Mononuclear cell (primary cell): ENCODE results near the gene PLCH2. TPM values are rescaled to one million over a fixed set of nuclear protein-coding genes. Genes with fewer than 3 reads are reported as not detected.

Experiments used
- H3K27me3 ChIP-seq: 2 replicates; pipeline ENCODE4 v1.6.0; 2011; ENCODE audit warnings: low read length, control low read depth; ENCODE audit not compliant: insufficient read depth
- H3K4me1 ChIP-seq: 2 replicates; pipeline ENCODE4 v1.5.1; 2011; ENCODE audit warnings: mild to moderate bottlenecking, low read length, control low read depth; ENCODE audit not compliant: insufficient read depth
- H3K4me3 ChIP-seq: 2 replicates; pipeline ENCODE4 v1.5.1; 2011; ENCODE audit warnings: mild to moderate bottlenecking, low read length, moderate library complexity
- H3K9me3 ChIP-seq: 2 replicates; pipeline ENCODE4 v1.5.1; 2011; ENCODE audit warnings: low read depth, mild to moderate bottlenecking, control low read depth, low read length
- total RNA-seq: library from RNA; depleted of rRNA; stranded (reverse); fragments of >200 nt; gene quantifications from one replicate; pipeline ENCODE4 v1.2.3, GENCODE V29; 2012

The PLCH2 gene, protein sequence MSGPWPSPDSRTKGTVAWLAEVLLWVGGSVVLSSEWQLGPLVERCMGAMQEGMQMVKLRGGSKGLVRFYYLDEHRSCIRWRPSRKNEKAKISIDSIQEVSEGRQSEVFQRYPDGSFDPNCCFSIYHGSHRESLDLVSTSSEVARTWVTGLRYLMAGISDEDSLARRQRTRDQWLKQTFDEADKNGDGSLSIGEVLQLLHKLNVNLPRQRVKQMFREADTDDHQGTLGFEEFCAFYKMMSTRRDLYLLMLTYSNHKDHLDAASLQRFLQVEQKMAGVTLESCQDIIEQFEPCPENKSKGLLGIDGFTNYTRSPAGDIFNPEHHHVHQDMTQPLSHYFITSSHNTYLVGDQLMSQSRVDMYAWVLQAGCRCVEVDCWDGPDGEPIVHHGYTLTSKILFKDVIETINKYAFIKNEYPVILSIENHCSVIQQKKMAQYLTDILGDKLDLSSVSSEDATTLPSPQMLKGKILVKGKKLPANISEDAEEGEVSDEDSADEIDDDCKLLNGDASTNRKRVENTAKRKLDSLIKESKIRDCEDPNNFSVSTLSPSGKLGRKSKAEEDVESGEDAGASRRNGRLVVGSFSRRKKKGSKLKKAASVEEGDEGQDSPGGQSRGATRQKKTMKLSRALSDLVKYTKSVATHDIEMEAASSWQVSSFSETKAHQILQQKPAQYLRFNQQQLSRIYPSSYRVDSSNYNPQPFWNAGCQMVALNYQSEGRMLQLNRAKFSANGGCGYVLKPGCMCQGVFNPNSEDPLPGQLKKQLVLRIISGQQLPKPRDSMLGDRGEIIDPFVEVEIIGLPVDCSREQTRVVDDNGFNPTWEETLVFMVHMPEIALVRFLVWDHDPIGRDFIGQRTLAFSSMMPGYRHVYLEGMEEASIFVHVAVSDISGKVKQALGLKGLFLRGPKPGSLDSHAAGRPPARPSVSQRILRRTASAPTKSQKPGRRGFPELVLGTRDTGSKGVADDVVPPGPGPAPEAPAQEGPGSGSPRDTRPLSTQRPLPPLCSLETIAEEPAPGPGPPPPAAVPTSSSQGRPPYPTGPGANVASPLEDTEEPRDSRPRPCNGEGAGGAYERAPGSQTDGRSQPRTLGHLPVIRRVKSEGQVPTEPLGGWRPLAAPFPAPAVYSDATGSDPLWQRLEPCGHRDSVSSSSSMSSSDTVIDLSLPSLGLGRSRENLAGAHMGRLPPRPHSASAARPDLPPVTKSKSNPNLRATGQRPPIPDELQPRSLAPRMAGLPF (N-terminal part only)
- 4.7 TPM for total RNA-seq

DNA sequence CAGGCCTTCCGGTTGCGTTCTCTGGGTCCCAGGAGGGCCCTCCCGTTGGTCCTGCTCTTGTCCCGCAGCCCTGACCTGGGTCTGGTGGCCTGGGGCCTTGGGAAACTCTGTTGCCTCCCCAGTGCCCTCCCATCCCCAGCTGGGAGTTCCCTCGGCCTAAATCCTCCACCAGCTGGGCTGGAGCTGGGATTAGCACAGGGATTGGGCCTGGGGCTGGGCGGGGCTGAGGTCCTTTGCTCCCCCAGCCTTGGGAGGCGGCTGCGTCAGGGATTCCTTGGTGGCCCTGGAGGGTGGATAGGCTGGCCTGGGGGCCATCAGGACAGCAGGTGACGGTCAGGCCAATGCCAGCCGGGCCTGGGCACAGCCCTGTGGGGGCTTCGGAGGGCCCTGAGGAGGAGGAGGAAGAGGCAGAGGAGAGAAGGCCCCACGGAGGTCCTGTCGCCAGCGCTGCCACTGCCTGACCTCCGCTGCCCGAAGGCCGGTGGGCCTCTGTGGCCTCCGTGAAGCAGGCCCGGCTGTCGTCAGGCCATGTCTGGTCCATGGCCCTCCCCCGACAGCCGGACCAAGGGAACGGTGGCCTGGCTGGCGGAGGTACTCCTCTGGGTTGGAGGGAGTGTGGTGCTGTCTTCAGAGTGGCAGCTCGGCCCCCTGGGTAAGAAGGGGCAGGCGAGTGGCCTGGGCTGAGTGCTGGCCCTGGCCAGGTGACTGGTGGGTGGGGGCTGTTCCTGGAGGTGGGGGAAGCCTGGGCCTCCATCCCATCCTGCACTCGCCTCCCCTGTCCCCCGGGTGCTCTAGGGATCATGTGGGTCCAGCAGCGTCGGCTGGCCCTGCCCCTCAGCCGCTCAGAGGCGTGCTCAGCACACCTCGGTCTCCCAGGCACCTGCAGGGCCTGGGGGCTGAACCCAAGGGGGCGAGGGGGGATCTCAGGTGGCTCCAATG is at the start of gene PLCH2:
Gene PLCH2 (plus strand): TSS at position 229 of the 939 bp plus-strand sequence. CDS start 300 bp downstream, at position 529.
- H3K9me3 ChIP-seq, result no peaks in the 10 kb centered on the region
- H3K4me1 ChIP-seq, result no peaks in the 10 kb centered on the region
- H3K27me3 ChIP-seq, result no peaks in the 10 kb centered on the region
- no peak within 1 kb of the TSS for H3K4me3 ChIP-seq

DNA sequence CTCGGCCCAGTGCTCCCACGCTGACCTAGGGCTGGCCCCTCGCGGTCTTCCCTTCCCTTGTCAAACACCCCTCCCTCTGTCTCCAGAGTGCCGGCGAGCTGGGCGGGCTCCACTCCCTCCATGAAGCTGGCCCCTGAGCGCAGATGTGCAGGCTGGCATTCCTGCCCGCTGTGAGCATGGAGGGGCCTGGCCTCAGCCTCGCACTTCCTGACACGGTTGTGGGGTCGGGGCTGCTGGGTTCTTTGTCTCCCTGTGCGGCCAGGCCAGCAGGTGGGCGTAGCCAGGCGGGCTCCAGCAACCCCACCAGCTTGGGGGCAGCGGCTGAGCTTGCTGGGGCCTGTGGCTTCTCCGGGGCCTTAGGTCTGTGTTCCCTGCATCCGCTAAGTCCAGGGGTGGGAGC is 49.5 kb upstream of the PLCH2 start:
- H3K9me3 ChIP-seq, result no peaks in the 10 kb centered on the region
- no peaks in the 10 kb centered on the region for H3K4me1 ChIP-seq
- H3K27me3 ChIP-seq, result no peaks in the 10 kb centered on the region
- H3K4me3 ChIP-seq, result no peak overlapping the region

DNA sequence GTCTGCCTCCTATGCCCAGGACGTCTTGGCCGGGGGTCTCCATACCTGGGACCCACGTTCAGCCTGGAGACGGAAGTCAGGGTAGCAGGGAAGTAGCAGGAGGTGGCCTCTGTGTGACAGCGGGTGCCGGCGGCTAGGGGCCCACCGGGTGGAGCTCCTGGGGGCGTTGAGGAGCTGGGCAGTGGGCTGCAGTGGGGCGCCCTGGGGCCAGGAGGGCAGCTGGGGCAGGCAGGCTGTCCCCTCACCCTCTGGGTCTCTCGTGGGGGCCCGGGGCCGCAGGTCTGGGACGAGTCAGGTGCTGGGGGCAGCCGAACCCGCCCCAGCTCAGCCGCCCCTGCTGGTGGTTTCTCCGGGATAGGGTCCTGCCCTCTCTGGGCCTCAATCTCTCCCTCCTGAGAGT is 49.0 kb upstream of the PLCH2 start:
- H3K4me1 ChIP-seq, result no peaks in the 10 kb centered on the region
- no peaks in the 10 kb centered on the region for H3K9me3 ChIP-seq
- H3K27me3 ChIP-seq, result no peaks in the 10 kb centered on the region
- no peak overlapping the region for H3K4me3 ChIP-seq

DNA sequence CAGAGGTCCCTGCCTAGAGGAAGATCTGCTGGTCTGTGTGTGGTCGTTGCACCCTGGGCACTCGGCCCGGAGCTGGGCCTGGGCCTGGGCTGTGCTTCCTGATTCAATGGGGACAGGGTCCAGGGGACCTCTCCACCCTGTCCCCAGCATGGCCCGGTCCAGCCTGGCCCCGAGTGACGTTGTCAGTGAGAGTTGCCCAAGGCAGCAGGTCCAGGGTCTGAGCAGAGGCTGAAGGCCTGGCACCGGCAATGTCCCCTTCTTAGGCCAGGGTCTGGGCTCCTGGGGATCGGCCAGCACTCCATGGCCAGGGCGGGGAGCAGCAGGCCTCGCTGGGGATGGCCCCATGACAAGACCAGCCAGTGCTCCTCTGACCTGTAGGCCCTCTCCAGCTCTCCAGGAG is 48.1 kb upstream of the PLCH2 start:
- Histone ChIP-seq H3K9me3 (no peaks in the 10 kb centered on the region), H3K4me1 (no peaks in the 10 kb centered on the region), H3K27me3 (no peaks in the 10 kb centered on the region), H3K4me3 (no peak overlapping the region)

DNA sequence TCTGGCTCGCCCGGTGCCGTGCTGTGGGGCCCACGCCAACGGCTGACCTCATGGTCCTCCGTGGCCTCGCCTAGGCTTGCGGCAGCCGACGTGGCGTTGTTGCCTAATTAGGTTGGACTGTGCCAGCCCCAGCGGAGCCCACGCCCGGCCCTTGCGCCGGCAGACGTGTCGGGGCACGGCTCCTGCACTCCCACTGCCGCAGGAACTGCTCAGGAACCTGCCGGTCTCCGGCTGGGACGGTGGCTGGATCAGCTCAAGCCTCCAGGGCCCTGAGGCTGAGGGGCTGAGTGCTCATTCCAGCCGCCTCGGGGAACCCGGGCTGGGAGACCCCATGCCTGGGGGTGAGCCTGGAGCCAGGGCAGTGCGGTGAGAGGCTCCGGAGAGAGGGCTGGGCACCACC is 47.6 kb upstream of the PLCH2 start:
- H3K4me3 ChIP-seq, result no peak overlapping the region
- H3K9me3 ChIP-seq, result no peaks in the 10 kb centered on the region
- H3K27me3 ChIP-seq, result no peaks in the 10 kb centered on the region
- no peaks in the 10 kb centered on the region for H3K4me1 ChIP-seq

DNA sequence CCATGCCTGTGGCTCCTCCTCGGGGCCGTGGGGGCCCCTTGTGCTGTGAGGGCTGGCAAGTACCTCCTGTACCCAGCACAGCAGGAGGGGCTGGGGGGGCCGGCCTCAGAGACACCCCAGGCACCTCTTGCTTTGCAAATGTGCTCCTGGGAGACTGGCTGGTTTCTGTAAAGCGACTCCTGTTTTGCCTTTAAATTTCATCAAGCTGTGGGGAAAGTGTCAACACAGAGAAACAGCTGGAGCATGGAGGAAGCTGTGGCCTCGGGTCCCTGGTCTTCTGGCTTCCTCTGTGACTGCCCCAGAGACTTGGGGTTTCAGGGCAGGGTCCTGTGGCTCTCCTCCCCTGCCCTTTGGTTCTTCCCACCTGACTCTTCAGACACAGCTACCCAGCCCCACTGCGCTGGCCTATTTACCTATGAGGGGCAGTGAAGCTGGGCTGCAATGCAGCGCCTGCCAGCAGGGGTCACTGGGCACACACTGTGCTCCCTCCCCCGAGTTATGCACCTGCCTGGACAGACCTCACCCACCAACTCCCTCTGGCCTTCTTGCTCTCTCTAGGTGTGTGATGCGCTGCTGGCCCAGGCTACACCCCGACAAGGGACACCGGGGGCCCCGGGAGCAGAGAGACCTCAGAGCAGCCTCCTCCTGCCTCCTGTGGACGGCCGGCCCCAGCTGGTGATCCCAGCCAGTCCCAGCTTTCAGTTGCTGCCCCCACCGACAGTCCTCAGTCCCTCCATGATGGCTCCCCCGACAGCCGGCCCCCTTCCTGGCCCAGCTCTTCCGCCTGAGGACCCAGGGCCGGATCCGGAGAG is 46.1 kb upstream of the PLCH2 start:
- H3K4me1 ChIP-seq, result no peaks in the 10 kb centered on the region

DNA sequence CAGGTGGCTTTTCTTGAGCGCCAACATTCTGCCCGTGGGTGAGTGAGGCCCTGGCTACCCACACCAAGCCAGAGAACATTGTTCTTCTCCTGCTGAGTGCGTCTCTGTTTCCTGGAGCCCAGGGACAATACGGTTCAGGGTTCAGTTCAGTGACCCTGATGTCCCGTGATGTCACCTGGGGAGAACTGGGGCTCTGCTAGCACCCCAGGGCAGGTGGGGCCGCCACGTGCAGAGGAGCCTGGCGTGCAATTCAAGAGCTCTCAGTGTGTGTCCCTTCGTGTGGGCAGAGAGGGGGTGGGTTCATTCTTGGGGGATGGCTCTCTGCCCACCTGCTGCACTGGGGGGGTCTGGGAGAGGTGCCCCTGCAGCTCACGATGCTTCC is 45.5 kb upstream of the PLCH2 start:
- Histone ChIP-seq H3K4me3 (no peak overlapping the region), H3K9me3 (no peaks in the 10 kb centered on the region), H3K4me1 (no peaks in the 10 kb centered on the region), H3K27me3 (no peaks in the 10 kb centered on the region)

More for the DNA sequence above, 46.1 kb upstream of the PLCH2 start:
- no peaks in the 10 kb centered on the region for H3K9me3 ChIP-seq
- no peaks in the 10 kb centered on the region for H3K27me3 ChIP-seq
- no peak overlapping the region for H3K4me3 ChIP-seq

DNA sequence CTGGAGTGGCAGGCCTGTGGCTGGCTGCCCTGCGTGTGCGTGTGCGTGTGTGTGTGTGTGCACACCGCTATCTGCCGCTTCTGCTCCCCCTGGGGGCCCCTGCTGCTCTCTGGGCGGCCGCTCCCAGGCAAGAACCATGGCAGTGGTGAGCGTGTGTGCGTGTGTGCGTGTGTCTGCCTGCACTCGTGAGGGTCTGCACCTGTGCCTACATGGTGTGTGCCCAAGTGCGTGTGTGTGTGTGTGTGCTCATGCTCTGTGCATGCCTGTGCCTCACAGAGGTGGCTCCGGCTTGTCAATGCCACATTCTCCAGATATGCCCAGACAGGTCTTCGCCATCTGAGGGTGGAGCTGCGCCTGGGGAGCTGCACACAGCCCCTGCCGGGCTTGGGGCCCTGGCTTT is 45.0 kb upstream of the PLCH2 start:
- H3K27me3 ChIP-seq, result no peaks in the 10 kb centered on the region
- no peaks in the 10 kb centered on the region for H3K9me3 ChIP-seq
- no peaks in the 10 kb centered on the region for H3K4me1 ChIP-seq

DNA sequence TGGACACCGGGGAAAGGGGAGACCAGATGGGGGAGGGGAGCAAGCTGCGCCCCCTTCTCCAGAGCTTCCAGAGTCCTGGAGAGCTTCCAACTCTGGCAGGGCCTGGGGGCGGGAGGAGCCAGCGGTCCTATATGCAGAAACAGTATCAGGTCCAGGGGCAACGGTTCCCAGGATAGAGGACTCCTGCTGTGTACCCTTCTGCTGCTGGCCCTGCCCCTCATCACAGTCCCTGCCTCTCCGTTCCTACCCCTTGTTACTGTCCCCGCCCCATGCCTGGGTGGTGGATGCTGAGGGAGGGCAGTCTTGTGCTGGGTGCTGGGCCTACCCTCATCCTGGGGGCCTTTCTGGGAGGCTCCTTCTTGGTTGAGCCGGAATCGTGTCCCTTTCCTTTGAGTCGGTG is 44.6 kb upstream of the PLCH2 start:
- H3K9me3 ChIP-seq, result no peaks in the 10 kb centered on the region
- no peak overlapping the region for H3K4me3 ChIP-seq
- no peaks in the 10 kb centered on the region for H3K27me3 ChIP-seq
- no peaks in the 10 kb centered on the region for H3K4me1 ChIP-seq

More for the DNA sequence above, 45.0 kb upstream of the PLCH2 start:
- no peak overlapping the region for H3K4me3 ChIP-seq

DNA sequence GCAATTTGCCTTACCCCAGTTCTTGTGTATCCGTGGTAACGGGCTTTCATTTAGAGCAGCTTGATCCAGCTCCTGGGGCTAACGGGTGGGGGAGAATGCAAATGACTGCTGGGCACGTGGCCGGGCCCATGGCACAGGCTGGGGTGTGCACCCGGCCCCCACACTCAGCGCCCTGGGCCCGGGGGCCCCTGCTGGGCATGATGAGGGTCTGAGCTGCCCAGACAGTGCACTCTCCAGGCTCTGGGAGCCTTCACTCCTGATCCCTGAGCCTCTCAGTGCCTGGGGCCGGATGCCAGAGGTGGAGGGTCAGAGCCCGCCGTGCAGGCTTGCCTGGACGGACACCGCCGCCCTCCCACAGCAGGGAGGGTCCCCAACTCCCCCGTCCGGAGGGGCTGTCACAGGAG is 43.6 kb upstream of the PLCH2 start:
- H3K27me3 ChIP-seq, result no peaks in the 10 kb centered on the region
- no peaks in the 10 kb centered on the region for H3K4me1 ChIP-seq
- H3K4me3 ChIP-seq, result no peak overlapping the region
- no peaks in the 10 kb centered on the region for H3K9me3 ChIP-seq

DNA sequence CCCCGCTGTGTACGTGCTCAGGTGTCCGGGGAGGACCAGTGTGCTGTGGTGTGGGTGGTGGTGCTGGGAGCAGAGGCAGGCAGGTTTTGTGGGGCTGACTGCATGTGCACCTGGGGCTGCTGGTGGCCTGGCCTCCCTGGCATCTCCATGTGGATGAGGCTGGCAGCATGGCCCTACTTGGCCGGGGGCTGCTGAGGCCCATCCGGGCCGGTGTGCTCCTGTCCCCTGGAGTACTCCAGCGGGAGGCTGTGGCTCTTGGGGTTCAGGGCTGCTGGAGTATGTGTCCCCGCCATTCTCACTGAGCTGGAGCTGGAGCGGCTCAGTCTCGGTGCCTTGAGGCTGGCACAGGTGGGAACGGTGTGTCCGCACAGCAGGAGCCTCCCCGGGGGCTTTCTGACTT is 42.9 kb upstream of the PLCH2 start:
- Histone ChIP-seq H3K4me1 (no peaks in the 10 kb centered on the region), H3K27me3 (no peaks in the 10 kb centered on the region), H3K4me3 (no peak overlapping the region), H3K9me3 (no peaks in the 10 kb centered on the region)

DNA sequence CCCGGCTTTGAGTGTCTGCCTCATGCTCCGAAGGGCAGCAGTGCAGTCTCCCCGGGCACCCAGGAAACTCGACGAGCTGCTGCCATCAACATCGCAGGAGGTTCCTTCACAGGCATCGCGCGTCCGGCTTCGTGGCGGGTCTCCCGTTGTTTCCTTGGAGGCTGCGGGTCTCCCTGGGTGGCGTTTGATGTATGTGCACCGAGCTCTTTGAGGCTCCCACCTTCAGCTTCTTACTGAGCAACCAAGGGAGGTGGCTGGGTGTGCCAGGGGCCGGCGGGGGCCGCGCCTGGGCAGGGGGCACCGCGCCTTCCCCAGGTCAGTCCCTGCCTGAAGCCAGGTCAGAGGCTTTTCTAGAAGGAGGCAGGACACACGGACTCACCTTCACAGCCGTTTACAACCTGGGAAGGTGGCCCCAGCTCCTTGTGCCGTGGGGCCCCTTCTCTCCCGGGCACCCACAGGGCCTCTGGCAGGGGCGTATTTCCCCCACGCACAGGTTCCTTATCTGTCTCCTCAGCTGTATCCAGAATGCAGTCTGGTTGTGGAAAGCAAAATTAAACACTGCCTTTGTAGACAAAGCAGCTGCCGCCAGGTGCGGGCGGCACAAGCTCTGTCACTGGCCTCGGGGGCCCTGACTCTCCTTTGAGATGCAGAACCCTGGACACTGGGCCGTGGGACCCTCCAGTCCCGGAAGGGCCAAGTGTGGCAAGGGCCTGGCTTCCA is 42.0 kb upstream of the PLCH2 start:
- H3K4me1 ChIP-seq, result no peaks in the 10 kb centered on the region
- H3K4me3 ChIP-seq, result no peak overlapping the region
- H3K27me3 ChIP-seq, result no peaks in the 10 kb centered on the region
- H3K9me3 ChIP-seq, result no peaks in the 10 kb centered on the region

DNA sequence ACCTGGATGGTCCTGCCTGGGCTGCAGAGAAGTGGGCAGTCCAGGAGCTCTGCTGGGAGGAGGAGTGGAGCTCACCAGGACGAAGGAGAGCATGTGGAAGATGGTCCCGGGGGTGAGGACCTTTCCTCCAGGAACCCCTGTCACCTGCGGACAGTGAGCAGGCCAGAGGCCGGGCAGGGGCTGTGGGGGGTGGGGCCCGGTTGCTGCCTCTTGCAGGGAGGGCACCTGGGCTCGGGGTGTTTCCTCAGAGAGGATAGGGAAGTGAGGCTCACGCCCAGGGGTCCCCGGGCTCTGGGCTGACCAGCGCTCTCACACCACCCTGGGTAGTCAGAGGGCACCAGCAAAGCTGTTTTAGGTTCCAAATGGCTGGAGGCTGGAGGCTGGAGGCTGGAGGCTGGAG is 41.0 kb upstream of the PLCH2 start:
- Histone ChIP-seq H3K27me3 (no peaks in the 10 kb centered on the region), H3K4me1 (no peaks in the 10 kb centered on the region), H3K4me3 (no peak overlapping the region), H3K9me3 (no peaks in the 10 kb centered on the region)
